D721Med (cell line): ENCODE results near the gene UBE2E1.
"Not testable (repeated sequence)": the region's sequence is repeated elsewhere in the genome, so short reads cannot be mapped to it uniquely, and the experiment has no call there.

Source experiments
- DNase-seq: peaks from one replicate; pipeline ENCODE4 v3.0.0; 2011; ENCODE audit warnings: low spot score; ENCODE audit not compliant: insufficient read length
- FAIRE-seq: peaks from 2 replicates; lab custom pipeline; 2011; peaks lifted over from hg19 to GRCh38; lab: Jason Lieb, UNC
- TF ChIP-seq, protein P1 (sequence below): IDR thresholded peaks from 2 replicates; pipeline ENCODE4 v1.5.1; 2012; ENCODE audit warnings: mild to moderate bottlenecking, control low read depth; ENCODE audit not compliant: insufficient read depth; ENCODE audit errors: missing control alignments

Gene UBE2E1

DNA sequence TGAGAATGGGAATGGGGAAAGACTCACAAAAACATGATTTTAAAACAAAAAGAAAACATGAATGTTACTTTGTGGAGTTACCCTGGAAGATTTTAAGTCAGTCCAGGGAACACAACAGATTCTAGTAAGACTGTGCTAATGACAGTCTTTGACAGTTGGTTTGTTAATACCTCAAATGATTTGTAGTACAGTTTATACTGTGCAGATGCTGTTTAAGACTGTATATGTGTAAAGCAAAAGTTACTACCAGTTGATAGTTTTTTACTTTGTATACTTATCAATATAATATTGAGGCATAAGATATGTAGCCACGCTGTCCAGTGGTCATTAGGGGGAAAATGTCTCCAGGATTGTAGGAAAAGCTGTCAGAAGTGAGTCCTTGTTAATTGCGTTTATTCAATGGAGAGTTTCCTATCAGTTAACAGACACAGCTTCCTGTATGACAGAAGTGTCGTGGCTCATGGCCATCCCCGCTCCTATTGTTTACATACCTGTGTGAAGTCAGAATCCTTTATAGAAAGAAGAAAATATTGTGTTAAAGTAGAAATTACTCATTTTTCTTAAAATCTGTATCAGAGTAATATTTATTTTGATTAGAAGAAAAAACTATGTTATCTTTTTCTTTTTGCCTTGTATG, 75.1 kb downstream of the UBE2E1 start:
- TF ChIP-seq, protein P1, sequence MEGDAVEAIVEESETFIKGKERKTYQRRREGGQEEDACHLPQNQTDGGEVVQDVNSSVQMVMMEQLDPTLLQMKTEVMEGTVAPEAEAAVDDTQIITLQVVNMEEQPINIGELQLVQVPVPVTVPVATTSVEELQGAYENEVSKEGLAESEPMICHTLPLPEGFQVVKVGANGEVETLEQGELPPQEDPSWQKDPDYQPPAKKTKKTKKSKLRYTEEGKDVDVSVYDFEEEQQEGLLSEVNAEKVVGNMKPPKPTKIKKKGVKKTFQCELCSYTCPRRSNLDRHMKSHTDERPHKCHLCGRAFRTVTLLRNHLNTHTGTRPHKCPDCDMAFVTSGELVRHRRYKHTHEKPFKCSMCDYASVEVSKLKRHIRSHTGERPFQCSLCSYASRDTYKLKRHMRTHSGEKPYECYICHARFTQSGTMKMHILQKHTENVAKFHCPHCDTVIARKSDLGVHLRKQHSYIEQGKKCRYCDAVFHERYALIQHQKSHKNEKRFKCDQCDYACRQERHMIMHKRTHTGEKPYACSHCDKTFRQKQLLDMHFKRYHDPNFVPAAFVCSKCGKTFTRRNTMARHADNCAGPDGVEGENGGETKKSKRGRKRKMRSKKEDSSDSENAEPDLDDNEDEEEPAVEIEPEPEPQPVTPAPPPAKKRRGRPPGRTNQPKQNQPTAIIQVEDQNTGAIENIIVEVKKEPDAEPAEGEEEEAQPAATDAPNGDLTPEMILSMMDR, result no peak
- no peak for FAIRE-seq
- DNase-seq, result no peak

DNA sequence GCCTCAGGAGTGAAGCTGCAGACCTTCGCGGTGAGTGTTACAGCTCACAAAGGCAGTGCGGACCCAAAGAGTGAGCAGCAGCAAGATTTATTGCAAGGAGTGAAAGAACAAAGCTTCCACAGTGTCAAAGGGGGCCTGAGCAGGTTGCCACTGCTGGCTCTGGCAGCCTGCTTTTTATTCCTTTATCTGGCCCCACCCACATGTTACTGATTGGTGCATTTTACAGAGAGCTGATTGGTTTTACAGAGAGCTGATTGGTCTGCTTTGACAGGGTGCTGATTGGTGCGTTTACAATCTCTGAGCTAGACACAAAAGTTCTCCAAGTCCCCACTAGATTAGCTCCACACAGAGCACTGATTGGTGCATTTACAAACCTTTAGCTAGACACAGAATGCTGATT, 76.2 kb downstream of the UBE2E1 start:
- FAIRE-seq, result not testable (repeated sequence)

DNA sequence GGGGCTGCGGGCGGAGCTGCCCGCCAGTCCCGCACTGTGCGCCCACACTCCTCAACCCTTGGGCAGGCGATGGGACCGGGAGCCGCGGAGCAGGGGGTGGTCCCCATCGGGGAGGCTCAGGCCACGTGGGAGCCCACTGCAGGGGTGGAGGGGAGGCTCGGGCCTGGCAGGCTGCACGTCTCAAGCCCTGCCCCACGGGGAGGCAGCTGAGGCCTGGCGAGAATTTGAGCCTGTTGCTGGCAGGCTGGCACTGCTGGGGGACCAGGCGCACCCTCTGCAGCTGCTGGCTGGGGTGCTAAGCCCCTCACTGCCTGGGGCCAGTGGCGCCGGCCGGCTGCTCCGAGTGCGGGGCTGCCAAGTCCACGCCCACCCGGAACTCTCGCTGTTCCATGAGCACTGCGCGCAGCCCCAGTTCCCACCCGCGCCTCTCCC, 76.7 kb downstream of the UBE2E1 start:
- FAIRE-seq (no peak), DNase-seq (no peak)
- TF ChIP-seq, protein P1, result no peak

More for the DNA sequence above, 76.2 kb downstream of the UBE2E1 start:
- not testable (repeated sequence) for DNase-seq

DNA sequence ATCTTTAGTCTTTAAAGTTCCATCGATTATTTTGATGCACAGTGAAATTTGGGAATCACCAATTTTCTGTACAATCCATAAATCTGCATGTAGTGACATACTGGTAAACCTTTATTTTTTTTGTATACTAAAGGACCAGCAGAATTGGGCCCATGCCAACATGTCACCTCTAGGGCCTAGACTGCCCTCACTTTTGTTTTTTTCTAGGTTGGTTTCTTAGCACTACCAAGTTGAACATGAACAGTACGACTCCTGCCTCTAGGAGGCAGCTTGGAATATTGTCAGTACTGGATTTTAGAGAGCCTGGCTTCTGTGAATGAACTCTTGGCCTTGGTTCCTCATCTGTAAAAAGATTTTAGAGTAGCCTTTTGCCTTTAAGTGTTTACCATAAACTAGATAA, 78.7 kb downstream of the UBE2E1 start:
- DNase-seq (no peak), FAIRE-seq (no peak)
- TF ChIP-seq, protein P1, result no peak

DNA sequence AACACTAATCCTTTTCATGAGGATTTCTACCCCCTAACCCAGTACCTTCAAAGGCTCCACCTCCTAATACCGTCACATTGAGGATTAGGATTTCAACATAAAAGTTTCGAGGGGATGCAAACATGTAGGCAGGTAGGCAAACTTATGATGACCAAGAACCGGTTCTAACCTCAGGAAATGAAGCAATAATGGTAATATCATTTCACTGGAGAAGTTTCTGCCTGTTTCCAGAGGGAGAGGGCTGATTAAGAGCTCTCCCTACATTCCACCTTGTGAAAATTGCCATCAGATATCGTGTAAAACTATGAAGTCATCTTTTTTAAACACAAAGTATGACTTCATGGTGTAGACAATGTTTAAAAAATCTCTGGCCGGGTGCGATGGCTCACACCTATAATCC, 79.5 kb downstream of the UBE2E1 start:
- TF ChIP-seq, protein P1, result no peak
- FAIRE-seq, result no peak

DNA sequence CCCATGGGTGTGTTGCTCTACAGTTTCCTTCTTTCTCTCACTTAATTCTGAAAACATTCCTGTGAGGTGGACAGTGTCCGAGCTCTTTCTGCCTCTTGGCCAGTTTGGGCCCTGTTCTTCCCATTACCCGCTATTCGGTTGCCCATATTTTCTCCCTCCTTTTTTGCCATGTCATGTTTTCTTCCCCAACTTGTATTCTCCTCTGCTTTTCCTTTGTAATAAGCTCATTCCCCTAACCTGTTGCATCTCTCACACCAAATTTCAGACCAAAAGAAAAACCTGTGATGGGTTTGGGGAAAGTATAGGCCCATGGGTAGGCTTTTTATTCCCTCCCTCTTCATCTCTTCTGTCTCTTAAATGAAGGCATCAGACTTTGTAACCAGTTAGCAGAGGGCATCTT, 80.6 kb downstream of the UBE2E1 start:
- FAIRE-seq, result no peak
- TF ChIP-seq, protein P1, result no peak
- DNase-seq, result no peak

More for the DNA sequence above, 79.5 kb downstream of the UBE2E1 start:
- no peak for DNase-seq

DNA sequence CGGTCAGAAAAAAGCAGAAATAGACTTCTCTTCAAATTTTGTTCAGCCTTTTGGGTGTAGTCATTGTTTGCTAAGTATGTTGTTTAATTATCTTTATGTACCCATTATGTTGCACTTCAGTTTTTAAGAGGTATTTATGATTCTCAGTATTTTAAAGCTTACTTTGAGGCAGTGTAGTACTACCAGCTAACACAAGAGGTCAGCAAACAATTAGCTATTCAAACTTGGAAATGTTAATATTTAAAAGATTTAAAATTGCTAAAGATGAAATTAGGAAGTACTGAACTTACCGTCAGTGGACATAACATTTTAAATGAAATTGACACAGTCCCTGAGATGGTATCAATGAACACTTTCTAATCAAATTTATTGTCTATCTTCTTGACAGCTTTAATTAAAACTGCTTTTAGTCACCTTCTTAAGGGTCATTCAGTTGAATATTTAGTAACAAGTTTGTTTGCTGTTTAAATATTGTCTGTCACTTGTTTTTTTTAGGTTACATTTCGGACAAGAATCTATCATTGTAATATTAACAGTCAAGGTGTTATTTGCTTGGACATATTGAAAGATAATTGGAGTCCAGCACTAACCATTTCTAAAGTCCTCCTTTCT, 83.0 kb downstream of the UBE2E1 start:
- FAIRE-seq, result peak; percentile 84
- TF ChIP-seq, protein P1, result peak; percentile 73
- no peak for DNase-seq
